ENCODE data around the gene PPIG. TPM values are rescaled to one million over a fixed set of nuclear protein-coding genes. Genes with fewer than 3 reads are reported as not detected.
A peak's percentile ranks its signal among the peaks of the same experiment; 100 is the strongest.
"Not testable (repeated sequence)": the region's sequence is repeated elsewhere in the genome, so short reads cannot be mapped to it uniquely, and the experiment has no call there.

PPIG gene
- total RNA-seq, 1 experiment from 2014 or later, result 55.4 TPM

- intact Hi-C loops (cut with micrococcal nuclease; ENCODE audit: unreplicated experiment), result no loop called here
- Mint-ChIP-seq H3K27me3 (ENCODE audit: unreplicated experiment) (no peaks in the 10 kb centered on the region), H3K4me1 (ENCODE audit: low read depth, unreplicated experiment) (no peaks in the 10 kb centered on the region), H3K9me3 (ENCODE audit: low read depth, unreplicated experiment) (no peaks in the 10 kb centered on the region), H3K27ac (ENCODE audit: unreplicated experiment) (no peak overlapping the region), H3K4me3 (ENCODE audit: low read depth, unreplicated experiment) (no peak overlapping the region), H3K36me3 (ENCODE audit: insufficient read depth, unreplicated experiment) (peaks cover 17% of the 10 kb centered on the region)
- BruUV-seq (replicated peaks), result no TSS peak
- CTCF ChIA-PET, result no interaction called here
- DNase-seq, result no peak
- no peak for TF ChIP-seq CTCF (IDR thresholded peaks at IDR 0.05; ENCODE audit: unreplicated experiment)
Measured at GRCh38 chr2:169569948-169570347, 14.2 kb upstream of the PPIG start.

- H3K9me3 Mint-ChIP-seq (ENCODE audit: low read depth, unreplicated experiment); H3K27me3 Mint-ChIP-seq (ENCODE audit: unreplicated experiment); intact Hi-C loops (cut with micrococcal nuclease; ENCODE audit: unreplicated experiment); H3K4me1 Mint-ChIP-seq (ENCODE audit: low read depth, unreplicated experiment); H3K4me3 Mint-ChIP-seq (ENCODE audit: low read depth, unreplicated experiment); H3K27ac Mint-ChIP-seq (ENCODE audit: unreplicated experiment); CTCF ChIA-PET; BruUV-seq (replicated peaks); DNase-seq: not testable (repeated sequence)
- peaks cover 17% of the 10 kb centered on the region for H3K36me3 Mint-ChIP-seq (ENCODE audit: insufficient read depth, unreplicated experiment)
Measured at GRCh38 chr2:169570752-169571151, 13.4 kb upstream of the PPIG start.

GRCh38 chr2:169571571-169571970, 12.6 kb upstream of the PPIG start:
- no TSS peak for BruUV-seq (replicated peaks)
- Mint-ChIP-seq H3K27ac (ENCODE audit: unreplicated experiment) (no peak overlapping the region), H3K36me3 (ENCODE audit: insufficient read depth, unreplicated experiment) (peaks cover 17% of the 10 kb centered on the region), H3K9me3 (ENCODE audit: low read depth, unreplicated experiment) (no peaks in the 10 kb centered on the region), H3K4me1 (ENCODE audit: low read depth, unreplicated experiment) (no peaks in the 10 kb centered on the region), H3K27me3 (ENCODE audit: unreplicated experiment) (no peaks in the 10 kb centered on the region), H3K4me3 (ENCODE audit: low read depth, unreplicated experiment) (no peak overlapping the region)
- no peak for TF ChIP-seq CTCF (IDR thresholded peaks at IDR 0.05; ENCODE audit: unreplicated experiment)
- intact Hi-C loops (cut with micrococcal nuclease; ENCODE audit: unreplicated experiment), result no loop called here
- no peak for DNase-seq
- CTCF ChIA-PET, result no interaction called here

GRCh38 chr2:169572189-169572588, 12.0 kb upstream of the PPIG start:
- Mint-ChIP-seq H3K27ac (ENCODE audit: unreplicated experiment) (no peak overlapping the region), H3K9me3 (ENCODE audit: low read depth, unreplicated experiment) (no peaks in the 10 kb centered on the region), H3K4me3 (ENCODE audit: low read depth, unreplicated experiment) (no peak overlapping the region), H3K27me3 (ENCODE audit: unreplicated experiment) (no peaks in the 10 kb centered on the region), H3K36me3 (ENCODE audit: insufficient read depth, unreplicated experiment) (peaks cover 17% of the 10 kb centered on the region), H3K4me1 (ENCODE audit: low read depth, unreplicated experiment) (no peaks in the 10 kb centered on the region)
- BruUV-seq (replicated peaks), result no TSS peak
- CTCF ChIA-PET, result no interaction called here
- intact Hi-C loops (cut with micrococcal nuclease; ENCODE audit: unreplicated experiment), result no loop called here
- no peak for DNase-seq
- no peak for TF ChIP-seq CTCF (IDR thresholded peaks at IDR 0.05; ENCODE audit: unreplicated experiment)

GRCh38 chr2:169572821-169573159, 11.4 kb upstream of the PPIG start:
- no peak for DNase-seq
- Mint-ChIP-seq H3K27me3 (ENCODE audit: unreplicated experiment) (no peaks in the 10 kb centered on the region), H3K4me3 (ENCODE audit: low read depth, unreplicated experiment) (peak overlapping the region; percentile 97), H3K27ac (ENCODE audit: unreplicated experiment) (peak overlapping the region; percentile 94), H3K4me1 (ENCODE audit: low read depth, unreplicated experiment) (no peaks in the 10 kb centered on the region), H3K36me3 (ENCODE audit: insufficient read depth, unreplicated experiment) (peaks cover 17% of the 10 kb centered on the region), H3K9me3 (ENCODE audit: low read depth, unreplicated experiment) (no peaks in the 10 kb centered on the region)
- TF ChIP-seq CTCF (IDR thresholded peaks at IDR 0.05; ENCODE audit: unreplicated experiment), result no peak
- CTCF ChIA-PET, result no interaction called here
- no TSS peak for BruUV-seq (replicated peaks)
- intact Hi-C loops (cut with micrococcal nuclease; ENCODE audit: unreplicated experiment), result no loop called here

Data from Calu3 (cell line).